Heart left ventricle (tissue), 16 donors: ENCODE results near the gene KCNJ10. TPM values are rescaled to one million over a fixed set of nuclear protein-coding genes. Genes with fewer than 3 reads are reported as not detected.

Experiments
- ATAC-seq, 4 donors: fragments of 200-7000 bp; cut with Tn5 transposase; one replicate each; pipeline ENCODE4 v1.9.1; 2020 to 2022; ENCODE audit warnings: moderate library complexity in 4 of 4, mild to moderate bottlenecking in 3 of 4, moderate number of reproducible peaks in 1 of 4
- DNase-seq, 5 donors: peaks; one replicate each; pipeline ENCODE4 v3.0.0-alpha.2; 2020
- H3K27ac ChIP-seq, 12 donors: fragments of 200-600 bp; sonication (generic) in 4 of 12; one replicate each; pipeline versions ENCODE4 v1.5.0 to v1.8.0; 2016 to 2022; ENCODE audit warnings: mild to moderate bottlenecking in 2 of 12
- H3K27me3 ChIP-seq, 9 donors: fragments of 200-600 bp; sonication (generic) in 2 of 9; one replicate each; pipeline versions ENCODE4 v1.5.1 to v1.8.0; 2016 to 2022; ENCODE audit warnings: mild to moderate bottlenecking in 3 of 9
- H3K36me3 ChIP-seq, 9 donors: fragments of 200-600 bp; sonication (generic) in 2 of 9; one replicate each; pipeline versions ENCODE4 v1.5.0 to v1.8.0; 2018 to 2022; ENCODE audit warnings: mild to moderate bottlenecking in 2 of 9
- H3K4me1 ChIP-seq, 12 donors: fragments of 200-600 bp; sonication (generic) in 4 of 12; one replicate each; pipeline versions ENCODE4 v1.5.0 to v1.8.0; 2016 to 2022; ENCODE audit warnings: mild to moderate bottlenecking in 3 of 12
- H3K4me3 ChIP-seq, 12 donors: fragments of 200-600 bp; sonication (generic) in 4 of 12; one replicate each; pipeline versions ENCODE4 v1.5.0 to v1.8.0; 2017 to 2022; ENCODE audit warnings: mild to moderate bottlenecking in 9 of 12, moderate library complexity in 4 of 12
- H3K9me3 ChIP-seq, 12 donors: fragments of 200-600 bp; sonication (generic) in 4 of 12; one replicate each; pipeline versions ENCODE4 v1.5.0 to v1.8.0; 2016 to 2022; ENCODE audit warnings: mild to moderate bottlenecking in 1 of 12
- POLR2A ChIP-seq, 2 donors: fragments of 450-650 bp; IDR thresholded peaks; one replicate each; pipeline ENCODE4 v1.6.1; 2017; ENCODE audit warnings: antibody characterized with exemption in 2 of 2, mild to moderate bottlenecking in 2 of 2, moderate library complexity in 2 of 2
- WGBS, 4 donors: extraction: QIAGEN DNeasy Blood & Tissue Kit in 2 of 4; methylation state at CpG; one replicate each; pipeline versions ENCODE4 v1.1.5 to v1.1.7; 2013 to 2018; 5-methylcytosine and 5-hydroxymethylcytosine counted together
- intact Hi-C, 10 donors: fragments of 100-400 bp; cut with DNase I; formaldehyde crosslinking; loops; one replicate each; pipeline versions ENCODE4 v1.11.1 to v1.14.2; 2022
- polyA plus RNA-seq, 2 donors: library from polyadenylated mRNA; stranded (reverse); fragments of 200-250 nt; gene quantifications; one replicate each; pipeline ENCODE4 v1.2.3, GENCODE V29; 2013
- total RNA-seq, 9 donors: library from RNA; depleted of rRNA in 2 of 9; stranded (reverse); fragments of >200 nt in 2 of 9; fragmentation: NEBNext Ultra II Directional in 3 of 9; extraction: Animal tissue kit (Norgen Biotek cat#: 25700) in 3 of 9; gene quantifications; one replicate each; pipeline versions ENCODE4 v1.1.0 to v1.2.4, GENCODE V29; 2016 to 2023
- TF ChIP-seq, protein P1 (sequence below), 12 donors: fragments of 200-600 bp; sonication (generic) in 4 of 12; IDR thresholded peaks; one replicate each; pipeline versions ENCODE4 v1.5.0 to v1.8.0; 2018 to 2022; ENCODE audit warnings: antibody characterized with exemption in 12 of 12, mild to moderate bottlenecking in 5 of 12
- donor health status: ischemic (EF 13 %, LVEDD 7.1; RV severe dilation, severe dysfunction).
- donor health status: healthy with polysubstance abuse.
- donor health status: DM: no; HTN: yes; CAD: no.
- donor health status: DM: no; HTN: no; CAD: no.
- donor health status: ischemic (EF 25% LVEDD 6.9; RV normal size, moderate dysfunction).
- donor health status: ischemic (EF 25% LVEDD 5.7; RV mildly dilated, moderate dysfunction).
- donor health status: healthy.
- donor health status: DM: yes; HTN: yes; CAD: no.
- donor health status: ischemic (EF 35%, LVEDD 5.7; RV mildly dilated, moderate dysfunction).
- donor health status: nonischemic (EF 11% LVEDD 7.7; RV severe dilation, severe dysfunction).
- donor health status: DM: yes; HTN: yes; CAD: no.
- donor health status: PGD.
- donor health status: ischemic (EF 29% LVEDD 5.4; RV normal size, mild dysfunction).
- donor health status: nonischemic (EF 23%, LVEDD 6.1; RV moderate dilation, normal function).

KCNJ10 gene
- total and polyA plus RNA-seq, 11 donors = 0.08 to 1.1 (median 0.48) TPM; not detected in 8

GRCh38 chr1:159955456-159955855 is 114.5 kb downstream of the KCNJ10 start:
- WGBS, 4 donors = 81 to 90% (median 85%) methylated on average over 3 of the region's 3 CpGs
- intact Hi-C loops = no loop called here

DNA sequence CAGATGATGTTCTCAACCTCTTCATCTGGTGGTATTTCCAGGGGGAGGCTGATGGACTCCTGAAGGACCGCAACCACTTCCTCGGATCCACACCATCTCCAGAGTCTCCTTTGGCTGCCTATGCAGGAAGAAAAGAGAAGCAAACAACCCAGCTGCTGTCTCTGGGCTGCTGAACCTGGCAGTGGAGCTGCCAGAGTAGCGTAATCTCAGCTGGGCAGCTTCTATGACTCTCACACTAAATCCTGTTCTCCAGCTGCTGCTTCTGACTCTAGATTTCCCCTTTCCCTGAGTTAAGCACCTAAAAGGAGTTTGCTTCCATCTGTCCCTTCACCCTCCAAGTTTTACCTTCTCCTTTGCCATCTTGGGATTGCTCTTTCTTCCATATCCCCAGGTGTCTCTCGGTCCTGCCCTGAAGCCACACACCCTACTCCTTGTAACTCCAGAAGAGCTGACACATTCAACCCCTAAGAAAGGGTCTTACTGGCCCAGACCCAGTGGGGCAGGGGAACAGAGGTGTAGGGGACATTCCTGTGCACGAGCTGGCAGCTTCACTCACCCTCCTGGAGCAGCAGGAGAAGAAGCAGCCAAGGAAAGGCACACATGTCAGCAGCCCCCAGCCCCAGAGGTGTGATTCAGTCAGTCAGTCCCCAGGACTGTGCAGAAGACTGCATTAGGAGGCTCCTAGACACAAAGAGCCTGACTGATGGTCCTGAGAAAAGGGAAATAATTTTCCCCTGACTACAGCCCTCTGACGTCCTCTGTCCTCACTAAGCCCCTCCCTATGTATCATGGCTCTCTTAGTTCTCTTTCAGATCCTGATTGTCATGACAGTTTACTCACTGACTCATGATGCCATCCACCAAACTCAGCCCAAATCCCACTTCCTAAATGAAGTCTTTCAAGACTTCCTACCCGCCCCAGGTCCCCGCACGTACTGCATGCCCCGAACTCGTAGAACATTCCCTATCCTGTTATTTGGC is 116.1 kb downstream of the KCNJ10 start, which contains the start of gene SLAMF9:
Gene SLAMF9 (minus strand): TSS at position 702 of the 980 bp plus-strand sequence. CDS start 100 bp downstream, at position 602.
- H3K4me3 ChIP-seq = no peak within 1 kb of the TSS
- intact Hi-C loops = no loop called here
- no peaks in the 10 kb centered on the region for H3K9me3 ChIP-seq
- peaks cover 0 to 6% (median 0%) of the 10 kb centered on the region in 9 donors for H3K27me3 ChIP-seq
- TF ChIP-seq POLR2A (IDR thresholded peaks at IDR 0.05) = no peak
- TF ChIP-seq, protein P1, sequence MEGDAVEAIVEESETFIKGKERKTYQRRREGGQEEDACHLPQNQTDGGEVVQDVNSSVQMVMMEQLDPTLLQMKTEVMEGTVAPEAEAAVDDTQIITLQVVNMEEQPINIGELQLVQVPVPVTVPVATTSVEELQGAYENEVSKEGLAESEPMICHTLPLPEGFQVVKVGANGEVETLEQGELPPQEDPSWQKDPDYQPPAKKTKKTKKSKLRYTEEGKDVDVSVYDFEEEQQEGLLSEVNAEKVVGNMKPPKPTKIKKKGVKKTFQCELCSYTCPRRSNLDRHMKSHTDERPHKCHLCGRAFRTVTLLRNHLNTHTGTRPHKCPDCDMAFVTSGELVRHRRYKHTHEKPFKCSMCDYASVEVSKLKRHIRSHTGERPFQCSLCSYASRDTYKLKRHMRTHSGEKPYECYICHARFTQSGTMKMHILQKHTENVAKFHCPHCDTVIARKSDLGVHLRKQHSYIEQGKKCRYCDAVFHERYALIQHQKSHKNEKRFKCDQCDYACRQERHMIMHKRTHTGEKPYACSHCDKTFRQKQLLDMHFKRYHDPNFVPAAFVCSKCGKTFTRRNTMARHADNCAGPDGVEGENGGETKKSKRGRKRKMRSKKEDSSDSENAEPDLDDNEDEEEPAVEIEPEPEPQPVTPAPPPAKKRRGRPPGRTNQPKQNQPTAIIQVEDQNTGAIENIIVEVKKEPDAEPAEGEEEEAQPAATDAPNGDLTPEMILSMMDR (IDR thresholded peaks at IDR 0.05) = no peak
- H3K27ac ChIP-seq = no peak within 1 kb of the TSS
- no peak for DNase-seq
- WGBS, 4 donors = 67 to 75% (median 71%) methylated on average over 11 of the region's 11 CpGs
- H3K36me3 ChIP-seq = no peaks in the 10 kb centered on the region
- peaks cover 0 to 6% (median 0%) of the 10 kb centered on the region in 12 donors for H3K4me1 ChIP-seq
- peak in 2 of 4 donors; percentile 20 to 33 for ATAC-seq

More at GRCh38 chr1:159955456-159955855, 114.5 kb downstream of the KCNJ10 start:
- Histone ChIP-seq H3K4me1 (peaks cover 0 to 6% (median 0%) of the 10 kb centered on the region in 12 donors), H3K9me3 (no peaks in the 10 kb centered on the region), H3K36me3 (no peaks in the 10 kb centered on the region), H3K27me3 (peaks cover 0 to 9% (median 0%) of the 10 kb centered on the region in 9 donors), H3K4me3 (no peak overlapping the region), H3K27ac (no peak overlapping the region)
- no peak for ATAC-seq
- TF ChIP-seq POLR2A (IDR thresholded peaks at IDR 0.05) = no peak
- TF ChIP-seq, protein P1 (IDR thresholded peaks at IDR 0.05) = no peak
- DNase-seq = no peak

DNA sequence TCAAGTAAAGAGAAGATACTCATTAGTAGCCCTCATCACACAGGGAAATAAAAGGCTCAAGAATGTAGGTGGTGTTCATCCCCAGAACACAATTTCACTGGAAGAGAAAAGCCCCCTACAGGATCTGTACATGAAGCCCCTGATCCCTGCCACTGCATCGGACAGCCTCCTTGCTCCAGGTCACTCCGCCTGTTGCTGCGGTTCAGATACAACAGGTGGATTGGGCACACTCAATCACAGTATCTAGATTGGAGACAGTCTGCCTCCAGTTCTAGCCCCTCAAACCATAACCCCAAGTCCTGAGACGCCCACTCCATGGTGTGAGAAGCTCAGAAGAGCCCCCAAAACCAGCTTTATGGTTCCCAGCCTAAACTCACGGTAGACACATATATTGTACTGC is 117.0 kb downstream of the KCNJ10 start:
- H3K4me3 ChIP-seq = no peak overlapping the region
- H3K27me3 ChIP-seq = peaks cover 0 to 6% (median 0%) of the 10 kb centered on the region in 9 donors
- H3K9me3 ChIP-seq = no peaks in the 10 kb centered on the region
- ATAC-seq (no peak), DNase-seq (no peak)
- intact Hi-C loops = no loop called here
- TF ChIP-seq, protein P1 (IDR thresholded peaks at IDR 0.05) = no peak
- TF ChIP-seq POLR2A (IDR thresholded peaks at IDR 0.05) = no peak
- no peak overlapping the region for H3K27ac ChIP-seq
- WGBS, 4 donors = 80 to 84% (median 83%) methylated on average over 5 of the region's 5 CpGs
- peaks cover 0 to 6% (median 0%) of the 10 kb centered on the region in 12 donors for H3K4me1 ChIP-seq
- H3K36me3 ChIP-seq = no peaks in the 10 kb centered on the region

DNA sequence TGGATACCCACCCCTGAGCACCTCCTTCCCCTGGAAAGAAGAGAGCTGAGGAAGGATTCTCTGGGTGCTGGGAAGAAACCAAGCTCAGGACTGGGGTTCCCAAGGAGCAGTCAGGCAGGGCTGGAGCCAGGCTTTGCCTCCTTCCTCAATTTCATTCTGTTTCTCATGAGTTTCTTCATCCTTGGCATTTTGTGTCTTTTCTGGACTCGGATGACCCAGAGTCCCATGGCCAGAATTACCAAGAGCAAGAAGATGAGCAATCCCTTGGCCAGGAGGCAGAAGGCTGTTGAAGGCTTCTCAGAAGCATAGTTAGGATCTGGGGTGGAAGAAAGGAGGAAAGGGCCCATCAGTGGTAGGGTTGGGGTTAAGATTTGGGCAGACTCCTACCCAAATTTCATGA is 118.4 kb downstream of the KCNJ10 start:
- DNase-seq (no peak), ATAC-seq (no peak)
- Histone ChIP-seq H3K27me3 (peaks cover 0 to 6% (median 0%) of the 10 kb centered on the region in 9 donors), H3K4me1 (peaks cover 0 to 6% (median 0%) of the 10 kb centered on the region in 12 donors), H3K4me3 (no peak overlapping the region), H3K27ac (no peak overlapping the region), H3K36me3 (no peaks in the 10 kb centered on the region), H3K9me3 (no peaks in the 10 kb centered on the region)
- TF ChIP-seq POLR2A (IDR thresholded peaks at IDR 0.05) = no peak
- TF ChIP-seq, protein P1 (IDR thresholded peaks at IDR 0.05) = no peak
- intact Hi-C loops = no loop called here
- WGBS, 4 donors = 75 to 86% (median 85%) methylated on average over 1 of the region's 1 CpG
